Activated gamma-delta T cell treated with Interleukin-2 at 50 U/mL for 16 hours (primary cell): ENCODE measurements around the gene IARS2.
"Not testable (repeated sequence)": the region's sequence is repeated elsewhere in the genome, so short reads cannot be mapped to it uniquely, and the experiment has no call there.

Experiments used
- DNase-seq: peaks from one replicate; pipeline ENCODE4 v3.0.0-alpha.2; 2020

The IARS2 gene

DNA sequence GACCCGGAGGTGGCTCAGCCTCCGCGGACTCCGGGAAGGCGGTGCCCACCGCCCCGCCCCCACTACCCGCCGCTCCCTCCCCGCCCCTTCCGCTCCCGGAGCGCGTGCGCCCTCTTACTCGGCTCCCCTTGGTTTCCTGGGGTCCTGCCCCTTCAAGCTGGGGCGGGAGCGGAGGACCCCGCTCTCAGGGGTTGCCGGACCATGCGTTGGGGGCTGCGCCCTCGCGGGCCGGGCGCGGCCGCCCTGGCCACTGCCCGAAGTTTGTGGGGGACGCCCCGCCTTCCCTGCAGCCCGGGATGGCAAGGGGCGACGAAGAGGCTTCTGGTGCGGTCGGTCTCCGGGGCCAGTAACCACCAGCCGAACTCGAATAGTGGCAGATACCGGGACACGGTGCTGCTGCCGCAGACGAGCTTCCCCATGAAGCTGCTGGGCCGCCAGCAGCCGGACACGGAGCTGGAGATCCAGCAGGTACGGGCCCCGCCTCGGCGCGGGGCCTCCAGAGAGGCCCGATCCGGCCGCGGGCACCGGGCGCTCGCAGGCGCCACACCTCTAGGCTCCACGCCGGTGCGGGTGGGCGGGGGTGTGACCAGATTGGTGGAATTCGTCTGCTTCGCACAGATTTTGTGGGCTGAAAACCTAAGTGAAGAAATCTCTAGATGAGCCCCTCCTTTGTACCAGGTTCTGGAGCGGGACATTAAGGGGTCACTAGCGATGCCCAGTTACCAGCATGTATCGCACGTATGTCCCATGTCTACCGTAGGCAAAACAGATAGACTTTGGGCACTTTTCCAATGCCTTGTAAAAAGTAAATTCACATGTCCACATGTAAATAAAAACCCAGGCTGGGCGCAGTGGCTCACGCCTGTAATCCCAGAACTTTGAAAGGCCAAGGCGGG is at the start of gene IARS2:
Gene IARS2 (plus strand): TSS at position 117 of the 896 bp plus-strand sequence. CDS start 85 bp downstream, at position 202.
- DNase-seq = peak; percentile 92

GRCh38 chr1:220044678-220045355 is 49.1 kb upstream of the IARS2 start:
- DNase-seq = no peak

DNA sequence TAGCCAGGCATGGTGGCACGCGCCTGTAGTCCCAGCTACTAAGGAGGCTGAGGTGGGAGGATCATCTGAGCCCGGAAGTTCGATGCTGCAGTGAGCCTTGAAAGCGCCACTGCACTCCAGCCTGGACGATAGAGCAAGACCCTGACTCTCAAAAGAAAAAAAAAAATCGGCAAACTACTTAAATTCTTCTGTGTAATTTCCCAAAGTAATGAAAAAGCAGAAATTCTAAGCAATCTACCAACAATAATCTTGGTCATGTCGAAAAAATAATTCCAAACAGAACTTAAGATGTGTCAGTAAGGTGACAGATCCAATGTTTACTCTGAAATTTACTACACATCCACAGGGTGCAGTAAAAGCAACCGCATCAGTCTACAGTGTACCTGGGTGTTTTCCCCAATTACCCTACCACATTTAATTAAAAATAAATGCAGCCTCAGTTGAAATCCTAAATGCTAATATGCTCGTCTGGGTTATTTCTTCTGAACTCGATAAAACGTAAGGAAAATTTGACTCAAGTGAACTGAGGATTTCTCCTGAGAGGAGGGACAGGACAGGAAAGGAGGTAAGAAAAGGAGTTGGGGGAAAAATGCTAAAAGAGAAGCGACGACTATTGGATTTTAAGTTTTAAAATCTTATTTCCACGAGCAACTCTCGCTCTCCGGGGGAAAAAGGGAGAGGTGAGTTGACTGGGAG is 48.4 kb upstream of the IARS2 start:
- no peak for DNase-seq

DNA sequence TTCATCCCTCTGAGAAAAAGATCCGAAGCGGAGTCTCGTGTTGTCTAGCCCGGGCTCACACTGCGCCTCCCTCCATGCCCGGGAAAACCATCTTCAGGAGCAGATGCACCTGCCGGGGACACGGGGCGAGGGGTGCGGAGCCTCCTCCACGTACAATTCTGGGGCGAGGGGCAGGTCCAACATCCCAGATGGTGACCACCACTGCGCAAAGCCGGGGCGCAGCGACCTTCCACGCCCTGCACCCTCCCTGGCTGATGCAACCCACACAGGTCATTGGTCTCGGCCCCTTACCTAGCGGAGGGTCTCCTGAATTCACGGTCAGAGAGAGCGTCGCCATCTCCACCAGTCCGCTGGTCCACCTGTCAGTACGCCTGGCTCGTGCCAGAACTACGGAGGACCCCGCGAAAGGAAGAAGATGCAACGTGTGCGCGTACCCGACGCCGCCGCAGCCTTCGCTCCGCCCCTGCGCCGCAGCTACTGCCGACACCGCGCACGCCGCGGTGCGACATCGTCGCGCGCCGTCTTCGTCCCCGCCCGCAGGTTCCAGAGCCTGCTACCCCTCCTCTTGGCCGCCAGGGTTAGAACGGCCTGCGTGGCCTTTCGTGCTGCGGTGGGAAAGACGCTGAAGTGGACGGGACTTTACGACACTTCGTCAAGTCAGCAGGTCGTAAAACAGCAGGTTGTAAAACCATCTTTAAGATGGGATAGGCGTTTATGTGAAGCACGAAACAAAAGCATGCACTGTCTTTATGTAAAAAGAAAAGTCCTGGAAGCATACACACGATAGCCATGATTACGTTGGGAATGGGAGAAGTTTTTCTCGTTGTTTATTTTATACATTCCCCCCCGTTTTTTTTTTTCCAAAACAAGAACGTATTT is 47.6 kb upstream of the IARS2 start, which contains the start of gene EPRS1:
Gene EPRS1 (minus strand): TSS at position 454 of the 879 bp plus-strand sequence. CDS start 117 bp downstream, at position 337.
- peak; percentile 91 for DNase-seq

GRCh38 chr1:220056374-220056773 is 37.6 kb upstream of the IARS2 start:
- DNase-seq = no peak

DNA sequence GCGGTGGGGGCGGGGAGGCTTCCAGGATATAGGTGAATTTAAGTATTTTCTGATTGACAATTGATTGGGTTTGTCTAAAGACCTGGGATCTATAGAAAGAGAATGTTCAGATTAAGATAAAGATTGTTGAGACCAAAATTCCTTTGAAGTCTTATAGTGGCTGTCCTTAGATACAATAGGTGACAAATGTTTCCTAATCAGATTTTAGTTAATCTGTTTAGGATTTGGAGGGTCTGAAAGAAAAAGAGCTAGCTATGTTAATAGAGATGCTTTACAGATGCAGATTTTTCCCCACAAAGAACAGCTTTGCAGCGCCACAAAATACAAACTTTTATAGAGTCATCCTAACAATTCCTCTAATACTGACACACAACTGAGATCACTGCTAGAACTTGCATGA is 33.1 kb upstream of the IARS2 start:
- no peak for DNase-seq

GRCh38 chr1:220062629-220063028 is 31.3 kb upstream of the IARS2 start:
- no peak for DNase-seq

- DNase-seq = no peak
Observed at GRCh38 chr1:220067269-220068204, 26.4 kb upstream of the IARS2 start.

- DNase-seq = no peak
Observed at GRCh38 chr1:220076861-220077762, 16.8 kb upstream of the IARS2 start.

GRCh38 chr1:220077887-220078286 is 16.0 kb upstream of the IARS2 start:
- DNase-seq = no peak

DNA sequence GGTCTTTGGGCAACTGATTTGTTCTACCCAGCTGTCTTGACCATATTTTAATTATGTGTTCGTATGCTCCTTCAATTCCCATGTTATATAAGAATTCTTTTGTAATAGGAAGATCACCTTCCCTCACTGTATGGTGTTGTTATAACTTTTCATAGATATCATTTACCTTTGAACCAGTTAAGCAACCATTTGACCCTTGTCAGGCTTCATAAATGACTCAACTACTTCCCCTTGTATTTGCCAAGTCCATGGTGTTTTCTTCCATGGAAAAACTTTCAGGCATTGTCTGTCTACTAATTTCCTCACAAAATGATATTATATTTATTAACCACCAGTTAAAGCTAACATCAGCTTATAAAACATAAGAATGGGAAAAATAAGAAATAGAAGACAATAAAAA is 9.5 kb upstream of the IARS2 start:
- no peak for DNase-seq

- DNase-seq = not testable (repeated sequence)
Observed at GRCh38 chr1:220086261-220086686, 7.7 kb upstream of the IARS2 start.

GRCh38 chr1:220089650-220090556 is 4.0 kb upstream of the IARS2 start, which contains the start of gene BPNT1:
Gene BPNT1, minus strand, starts transcription at chr1:220089788. Its CDS starts 9,942 bp downstream, at chr1:220079846.
- peak; percentile 98 for DNase-seq

GRCh38 chr1:220092694-220093093 is 1.2 kb upstream of the IARS2 start:
- no peak for DNase-seq

DNA sequence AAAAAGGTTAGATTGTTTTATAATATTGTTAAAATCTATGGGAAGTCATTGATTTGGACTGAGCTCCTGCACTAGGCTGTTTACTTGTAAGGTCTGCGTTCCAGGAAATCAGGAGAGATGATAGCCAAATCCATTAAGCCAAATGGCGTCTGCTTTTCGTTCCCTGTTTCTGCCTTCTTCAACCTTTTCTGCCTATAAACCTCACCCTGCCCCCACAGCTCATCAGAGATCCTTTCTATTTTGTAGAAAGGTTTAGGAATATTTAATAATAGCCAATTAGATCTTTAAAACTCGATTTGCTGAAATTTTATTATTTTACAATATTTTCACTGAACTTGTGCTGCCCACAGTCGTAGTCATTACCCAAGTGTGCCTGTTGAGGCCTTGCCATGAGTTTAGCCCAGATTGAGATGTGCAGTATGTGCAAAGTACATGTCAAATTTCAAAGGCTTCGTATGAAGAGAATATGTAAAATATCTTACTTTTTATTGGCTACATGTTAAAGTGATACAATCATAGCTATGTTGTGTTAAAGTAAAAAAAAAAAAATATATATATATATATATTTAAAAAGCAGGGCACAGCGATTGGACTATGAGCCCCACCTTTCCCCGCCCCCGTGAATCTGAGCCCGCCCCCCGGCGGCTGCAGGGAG is 444 bp upstream of the IARS2 start:
- DNase-seq = no peak

DNA sequence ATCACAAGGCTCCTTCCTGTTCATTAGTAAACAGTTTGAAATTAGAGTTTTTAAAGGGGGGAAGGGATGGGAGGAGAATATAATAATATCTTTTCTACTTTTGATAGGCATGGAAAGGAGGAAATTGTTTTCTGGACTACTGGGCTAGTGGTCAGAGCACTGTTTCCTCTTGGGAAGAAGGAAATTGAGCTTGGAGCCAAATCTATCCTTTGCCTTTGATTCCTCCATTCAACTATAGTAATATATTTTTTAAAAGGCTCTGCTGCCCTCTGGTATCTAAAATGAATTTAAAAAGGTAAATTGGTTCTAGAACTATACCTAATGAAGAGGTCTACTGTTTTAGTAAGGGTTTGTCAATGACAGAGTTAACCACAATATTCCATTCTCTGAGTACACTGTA is 5.9 kb downstream of the IARS2 start:
- DNase-seq = no peak

GRCh38 chr1:220110473-220110872 is 16.5 kb downstream of the IARS2 start:
- DNase-seq = not testable (repeated sequence)

DNA sequence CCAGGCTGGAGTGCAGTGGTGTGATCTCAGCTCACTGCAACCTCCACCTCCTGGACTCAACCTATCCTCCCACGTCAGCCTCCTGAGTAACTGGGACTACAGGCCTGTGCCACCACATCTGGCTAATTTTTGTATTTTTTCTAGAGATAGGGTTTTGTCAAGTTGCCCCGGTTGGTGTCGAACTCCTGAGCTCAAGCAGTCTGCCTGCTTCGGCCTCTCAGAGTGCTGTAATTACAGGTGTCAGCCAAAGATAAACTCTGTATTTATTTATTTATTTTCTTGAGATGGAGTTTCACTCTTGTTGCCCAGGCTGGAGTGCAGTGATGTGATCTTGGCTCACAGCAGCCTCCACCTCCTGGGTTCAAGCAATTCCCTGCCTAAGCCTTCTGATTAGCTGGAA is 18.7 kb downstream of the IARS2 start:
- not testable (repeated sequence) for DNase-seq
